ENCODE measurements around the gene DNAJC10.

DNA sequence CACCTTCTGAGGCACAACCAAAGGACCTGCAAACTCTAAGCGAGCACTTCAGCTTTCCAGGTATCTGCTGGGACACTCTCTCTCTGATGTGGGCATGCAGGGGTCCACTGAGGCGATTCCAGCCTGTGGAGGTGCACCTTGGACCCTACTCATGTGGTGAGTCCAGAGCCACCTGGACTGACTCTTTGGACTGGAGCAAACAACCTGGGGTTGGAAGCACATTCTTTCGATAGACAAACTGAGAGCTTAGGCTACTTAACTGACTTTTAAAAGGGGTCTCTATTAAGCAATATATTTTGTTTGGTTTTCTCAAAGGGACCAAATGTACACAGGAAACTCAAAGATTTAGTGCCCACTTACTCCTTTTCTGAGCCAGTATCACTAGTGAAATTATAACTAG lies 98.7 kb downstream of the DNAJC10 start:
- TF ChIP-seq, protein P1, sequence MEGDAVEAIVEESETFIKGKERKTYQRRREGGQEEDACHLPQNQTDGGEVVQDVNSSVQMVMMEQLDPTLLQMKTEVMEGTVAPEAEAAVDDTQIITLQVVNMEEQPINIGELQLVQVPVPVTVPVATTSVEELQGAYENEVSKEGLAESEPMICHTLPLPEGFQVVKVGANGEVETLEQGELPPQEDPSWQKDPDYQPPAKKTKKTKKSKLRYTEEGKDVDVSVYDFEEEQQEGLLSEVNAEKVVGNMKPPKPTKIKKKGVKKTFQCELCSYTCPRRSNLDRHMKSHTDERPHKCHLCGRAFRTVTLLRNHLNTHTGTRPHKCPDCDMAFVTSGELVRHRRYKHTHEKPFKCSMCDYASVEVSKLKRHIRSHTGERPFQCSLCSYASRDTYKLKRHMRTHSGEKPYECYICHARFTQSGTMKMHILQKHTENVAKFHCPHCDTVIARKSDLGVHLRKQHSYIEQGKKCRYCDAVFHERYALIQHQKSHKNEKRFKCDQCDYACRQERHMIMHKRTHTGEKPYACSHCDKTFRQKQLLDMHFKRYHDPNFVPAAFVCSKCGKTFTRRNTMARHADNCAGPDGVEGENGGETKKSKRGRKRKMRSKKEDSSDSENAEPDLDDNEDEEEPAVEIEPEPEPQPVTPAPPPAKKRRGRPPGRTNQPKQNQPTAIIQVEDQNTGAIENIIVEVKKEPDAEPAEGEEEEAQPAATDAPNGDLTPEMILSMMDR (IDR thresholded peaks at IDR 0.05): no peak
- TF ChIP-seq POLR2A (IDR thresholded peaks at IDR 0.05): no peak
